HFFc6 (cell line): ENCODE measurements around the gene CDK5. TPM values are rescaled to one million over a fixed set of nuclear protein-coding genes. Genes with fewer than 3 reads are reported as not detected.

Experiments
- DNase-seq: peaks from one replicate; pipeline ENCODE4 v3.0.0-alpha.2; 2018
- H3K27ac Mint-ChIP-seq: 2 replicates; pipeline ENCODE4 v1.8.0; 2020; ENCODE audit warnings: mild to moderate bottlenecking, mixed read lengths
- H3K27me3 Mint-ChIP-seq: 2 replicates; pipeline ENCODE4 v1.8.0; 2021; ENCODE audit warnings: mild to moderate bottlenecking, moderate library complexity, mixed read lengths; ENCODE audit not compliant: insufficient read depth
- H3K36me3 Mint-ChIP-seq: 2 replicates; pipeline ENCODE4 v1.8.0; 2021; ENCODE audit warnings: low read depth, mixed read lengths
- H3K4me1 Mint-ChIP-seq: 2 replicates; pipeline ENCODE4 v1.8.0; 2020; ENCODE audit warnings: low read depth, mixed read lengths
- H3K4me3 Mint-ChIP-seq: 2 replicates; pipeline ENCODE4 v1.8.0; 2020; ENCODE audit warnings: mild to moderate bottlenecking, moderate library complexity, mixed read lengths
- H3K9me3 Mint-ChIP-seq: 2 replicates; pipeline ENCODE4 v1.8.0; 2020; ENCODE audit warnings: mild to moderate bottlenecking, mixed read lengths
- CTCF ChIP-seq: fragments of 200-600 bp; sonication (generic); IDR thresholded peaks from 2 replicates; pipeline ENCODE4 v1.5.0; 2021; ENCODE audit warnings: antibody characterized with exemption, mild to moderate bottlenecking
- long read RNA-seq: library from polyadenylated mRNA; unstranded; transcript quantifications from one replicate; pipeline ENCODE4 v2.0.0, GENCODE V29; 2019
- total RNA-seq, 6 experiments: library from RNA; stranded (reverse); fragmentation: NEBNext Ultra II Directional; extraction: Animal tissue kit (Norgen Biotek cat#: 25700); gene quantifications; 2 replicates in 1 of 6; 3 replicates in 5 of 6; pipeline ENCODE4 v1.2.3, GENCODE V29; 2021

CDK5 gene
- total RNA-seq, result 10 to 100 TPM; 31.3 to 37.3 (median 33.4) TPM
- long read RNA-seq, transcript CDK5-204 (12 exons, 1,758 nt), result major isoform, 42 of 50 reads
- long read RNA-seq, partial matches to known transcripts, result 0 of 50 reads
- long read RNA-seq, other reads (novel, unspliced or antisense), result 5 of 50 reads

DNA sequence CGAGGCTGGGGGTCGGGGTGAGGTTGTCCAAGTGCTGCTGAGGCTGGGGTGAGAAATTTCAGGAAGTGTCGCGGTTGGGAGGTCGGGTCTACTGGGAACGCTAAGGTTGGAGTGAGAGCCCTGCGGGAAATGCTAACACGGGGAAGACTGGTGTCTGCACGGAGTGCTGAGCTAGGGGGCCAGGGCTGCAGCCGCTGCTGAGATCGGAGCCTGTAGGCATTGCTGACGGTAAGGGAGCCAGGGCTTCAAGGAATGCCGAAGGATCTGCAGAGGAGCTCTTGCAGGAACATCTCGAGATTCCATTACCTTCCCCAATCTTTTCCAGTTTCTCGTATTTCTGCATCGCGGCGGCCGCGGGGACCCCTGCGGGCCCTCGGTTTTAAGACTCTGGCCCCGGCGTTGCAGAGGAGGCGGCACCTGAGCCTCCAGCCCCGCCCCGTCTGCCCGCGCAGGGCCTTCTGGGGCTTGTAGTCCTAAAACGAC lies at the start of gene CDK5:
TSS of gene CDK5 (minus strand) at position 392 of the 483 bp plus-strand sequence. CDS start at position 343, 49 bp downstream.
- H3K36me3 Mint-ChIP-seq, result no peaks in the 10 kb centered on the region; the same call in 1 of the 2 replicates
- no peak for DNase-seq
- H3K27me3 Mint-ChIP-seq, result no peaks in the 10 kb centered on the region; the same call in 1 of the 2 replicates
- TF ChIP-seq CTCF, result no peak
- H3K4me1 Mint-ChIP-seq, result peaks cover 43% of the 10 kb centered on the region
- peak within 1 kb of the TSS; percentile 95 for H3K27ac Mint-ChIP-seq
- H3K9me3 Mint-ChIP-seq, result no peaks in the 10 kb centered on the region
- peak within 1 kb of the TSS; percentile 97 for H3K4me3 Mint-ChIP-seq

DNA sequence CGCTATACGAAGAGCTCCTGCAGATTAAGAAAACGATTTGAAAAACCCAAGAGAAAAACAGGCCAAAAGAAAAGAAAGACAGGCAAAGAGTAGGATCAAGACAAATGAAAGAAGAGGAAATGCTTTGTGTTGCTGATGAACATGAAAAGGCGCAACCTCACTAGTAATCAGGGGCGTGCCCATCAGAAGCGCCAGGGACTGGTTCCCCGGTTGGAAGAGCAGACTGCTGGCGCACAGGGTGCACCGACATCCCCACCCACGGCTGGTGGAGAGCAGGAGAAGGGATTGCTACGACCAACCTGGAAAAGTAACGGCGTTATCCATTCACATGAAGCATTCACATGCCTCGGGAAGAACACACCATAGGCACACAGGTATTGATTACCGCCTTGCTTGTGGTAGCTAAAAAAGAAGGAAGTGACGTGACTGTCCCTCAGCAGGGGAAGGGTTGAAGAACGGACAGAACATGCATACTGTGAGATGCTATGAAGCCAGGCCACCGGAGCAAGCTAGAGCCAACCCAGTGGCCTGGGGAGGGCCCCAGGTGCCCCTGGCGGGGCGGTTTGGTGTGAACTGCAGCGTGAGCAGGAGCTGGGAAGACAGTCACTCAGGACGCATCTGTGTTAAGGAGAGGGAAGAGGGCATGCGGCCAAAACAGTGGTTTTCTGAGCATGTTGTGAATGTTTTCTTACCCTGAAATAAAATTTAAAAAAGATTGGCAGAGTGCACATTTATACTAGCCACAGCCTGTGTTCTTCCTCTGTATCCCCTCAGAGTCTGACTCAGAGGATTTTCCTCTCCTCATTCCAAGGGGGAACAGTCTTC lies 46.9 kb upstream of the CDK5 start:
- Mint-ChIP-seq H3K9me3 (no peaks in the 10 kb centered on the region), H3K36me3 (no peaks in the 10 kb centered on the region), H3K4me1 (peaks cover 30% of the 10 kb centered on the region), H3K27ac (peak overlapping the region; percentile 61), H3K4me3 (peak overlapping the region; percentile 24; the same call in 1 of the 2 replicates), H3K27me3 (no peaks in the 10 kb centered on the region)
- no peak for TF ChIP-seq CTCF
- peak; percentile 51 for DNase-seq

DNA sequence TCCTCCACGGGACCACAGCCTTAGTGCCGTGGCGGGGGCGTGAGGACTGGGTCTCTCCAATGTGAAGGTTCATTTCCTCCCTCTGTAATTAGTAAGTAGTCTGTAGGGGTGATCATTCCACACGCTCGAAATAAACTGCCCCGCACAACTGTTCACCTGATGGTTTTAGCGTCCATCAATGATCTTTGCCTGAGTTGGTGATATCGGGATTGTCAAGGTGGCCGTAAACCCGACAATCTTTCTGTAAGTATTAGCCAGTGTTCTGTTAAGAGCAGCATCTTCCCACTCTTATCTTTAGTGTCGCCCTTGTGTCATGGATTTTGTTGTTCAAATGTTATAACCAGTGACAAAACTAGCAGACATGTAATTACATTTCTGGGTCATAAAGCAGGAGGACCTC lies 46.3 kb upstream of the CDK5 start:
- Mint-ChIP-seq H3K4me1 (peaks cover 24% of the 10 kb centered on the region), H3K27ac (no peak overlapping the region; the same call in 1 of the 2 replicates), H3K36me3 (no peaks in the 10 kb centered on the region), H3K4me3 (no peak overlapping the region), H3K27me3 (no peaks in the 10 kb centered on the region), H3K9me3 (no peaks in the 10 kb centered on the region)
- no peak for TF ChIP-seq CTCF
- DNase-seq, result no peak

- no peak for TF ChIP-seq CTCF
- no peaks in the 10 kb centered on the region for H3K27me3 Mint-ChIP-seq
- no peaks in the 10 kb centered on the region for H3K36me3 Mint-ChIP-seq
- H3K4me3 Mint-ChIP-seq, result no peak overlapping the region
- H3K9me3 Mint-ChIP-seq, result no peaks in the 10 kb centered on the region
- H3K4me1 Mint-ChIP-seq, result peaks cover 18% of the 10 kb centered on the region
- peak overlapping the region; percentile 1; the same call in 1 of the 2 replicates for H3K27ac Mint-ChIP-seq
- DNase-seq, result no peak
Measured at GRCh38 chr7:151102991-151103390, 45.3 kb upstream of the CDK5 start.

DNA sequence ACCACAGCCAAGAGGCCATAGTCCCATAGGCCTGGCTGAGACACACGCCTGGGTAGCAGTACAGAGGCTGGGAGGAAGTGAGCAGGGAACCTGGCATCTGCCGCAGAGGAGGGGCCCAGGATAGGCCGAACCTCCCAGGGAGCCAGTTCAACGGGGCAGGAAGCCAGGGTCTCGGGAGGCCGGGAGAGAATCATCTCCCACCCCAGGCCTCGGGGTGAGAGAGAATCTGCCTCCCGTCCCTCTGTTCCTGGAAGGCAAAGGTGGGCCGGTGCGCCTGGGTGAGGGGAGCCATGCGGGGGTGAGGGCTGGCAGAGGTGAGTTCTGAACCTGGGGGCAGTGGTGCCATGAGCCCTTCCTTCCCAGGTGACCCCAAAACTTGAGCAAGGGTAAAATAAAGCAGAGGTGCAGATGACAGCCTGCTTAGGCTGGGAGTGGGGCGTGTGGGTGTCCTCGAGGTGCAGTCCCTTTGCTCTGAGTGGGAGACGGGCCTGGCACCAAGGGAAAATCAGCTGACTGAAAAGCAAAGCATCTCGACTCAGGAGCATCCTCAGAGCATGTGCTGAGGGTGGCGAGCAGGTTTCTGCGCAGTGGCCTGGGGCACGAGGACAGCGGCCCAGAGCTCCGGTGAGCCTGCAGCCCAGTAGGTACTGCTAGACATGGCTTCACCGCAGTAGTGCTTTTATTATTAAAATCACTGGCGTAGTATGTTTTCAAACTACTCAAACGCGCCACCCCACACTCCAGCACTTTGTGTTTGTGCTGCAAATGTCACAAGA lies 44.1 kb upstream of the CDK5 start:
- H3K9me3 Mint-ChIP-seq, result no peaks in the 10 kb centered on the region
- no peaks in the 10 kb centered on the region for H3K36me3 Mint-ChIP-seq
- H3K4me3 Mint-ChIP-seq, result no peak overlapping the region
- TF ChIP-seq CTCF, result no peak
- H3K4me1 Mint-ChIP-seq, result peaks cover 18% of the 10 kb centered on the region
- H3K27me3 Mint-ChIP-seq, result no peaks in the 10 kb centered on the region
- DNase-seq, result no peak
- H3K27ac Mint-ChIP-seq, result no peak overlapping the region
